Stimulated activated CD4-positive, alpha-beta T cell treated with anti-CD3 and anti-CD28 coated beads, Interleukin-15, amount 100 ng/mL, for 48 hours (primary cell): Measurements from ENCODE around the gene FAM24B.
"Not testable (repeated sequence)": the region's sequence is repeated elsewhere in the genome, so short reads cannot be mapped to it uniquely, and the experiment has no call there.

Source experiments
- DNase-seq, 2 donors: peaks; one replicate each; pipeline ENCODE4 v3.0.0-alpha.2; 2020; ENCODE audit warnings: low read depth in 2 of 2

Gene FAM24B

GRCh38 chr10:122859527-122859926 is 19.9 kb downstream of the FAM24B start:
- no peak for DNase-seq

DNA sequence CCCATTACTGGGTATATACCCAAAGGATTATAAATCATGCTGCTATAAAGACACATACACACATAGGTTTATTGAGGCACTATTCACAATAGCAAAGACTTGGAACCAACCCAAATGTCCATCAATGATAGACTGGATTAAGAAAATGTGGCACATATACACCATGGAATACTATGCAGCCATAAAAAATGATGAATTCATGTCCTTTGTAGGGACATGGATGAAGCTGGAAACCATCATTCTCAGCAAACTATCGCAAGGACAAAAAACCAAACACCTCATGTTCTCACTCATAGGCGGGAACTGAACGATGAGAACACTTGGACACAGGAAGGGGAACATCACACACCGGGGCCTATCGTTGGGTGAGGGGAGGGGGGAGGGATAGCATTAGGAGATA is 21.3 kb downstream of the FAM24B start:
- DNase-seq: not testable (repeated sequence)

DNA sequence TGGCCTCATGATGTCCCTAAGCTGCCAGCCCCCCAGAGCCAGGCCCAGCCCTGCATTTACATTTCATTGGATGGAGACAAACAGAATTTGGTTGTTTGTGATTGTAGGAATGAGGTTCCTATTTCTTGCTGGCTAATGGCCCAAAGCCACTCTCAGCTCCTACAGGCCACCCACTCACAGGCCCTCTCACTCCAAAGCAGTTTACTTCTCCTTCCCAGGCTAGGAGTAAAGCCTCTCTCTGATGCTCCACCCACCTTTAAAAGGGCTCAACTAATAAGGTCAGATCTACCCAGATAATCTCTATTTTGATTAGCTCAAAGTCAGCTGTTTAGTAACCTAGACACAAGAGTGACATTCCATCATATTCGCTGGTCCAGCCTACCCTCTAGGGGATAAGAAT is 22.5 kb downstream of the FAM24B start:
- DNase-seq: no peak

DNA sequence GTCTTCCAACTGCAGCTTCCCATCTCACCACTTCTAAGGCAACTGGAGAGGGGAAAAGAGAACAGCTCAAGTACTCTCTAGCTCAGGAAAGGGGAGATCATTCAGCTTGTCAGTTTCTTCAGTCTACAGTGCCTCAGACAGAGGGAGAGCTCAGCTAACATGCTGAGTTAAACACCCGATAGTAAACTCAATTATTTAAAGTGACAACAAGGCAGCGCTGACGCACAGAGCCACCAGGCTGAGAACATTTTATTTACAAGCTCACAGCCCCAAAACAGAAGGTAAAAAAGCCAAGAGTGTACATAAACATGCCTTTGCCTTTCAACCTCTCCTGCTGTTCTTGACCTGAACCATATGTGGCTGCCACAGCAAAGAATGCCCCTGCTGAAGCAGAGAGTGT is 23.6 kb downstream of the FAM24B start:
- DNase-seq: no peak

GRCh38 chr10:122854648-122855047 is 24.7 kb downstream of the FAM24B start:
- no peak for DNase-seq

- no peak for DNase-seq
These were observed 25.6 kb downstream of the FAM24B start for GRCh38 chr10:122853665-122854313.

DNA sequence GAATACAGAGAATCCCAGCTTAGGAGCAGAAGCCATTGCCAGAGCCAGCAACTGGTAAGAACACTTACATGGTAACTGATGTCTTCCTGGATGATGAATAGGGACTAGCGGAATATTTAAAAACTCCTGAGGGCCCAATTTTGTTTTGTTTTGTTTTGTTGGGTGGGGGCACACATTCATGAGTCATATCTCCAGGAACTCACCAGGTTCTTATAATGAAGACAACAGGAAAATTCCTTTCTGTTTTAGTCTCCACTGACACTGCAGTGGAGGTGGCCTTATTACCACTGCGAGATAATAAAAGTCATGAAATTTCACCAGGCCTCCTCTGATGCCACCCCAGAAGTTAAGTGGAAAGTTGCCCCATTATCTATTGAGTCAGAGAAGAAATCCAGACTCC is 27.1 kb downstream of the FAM24B start:
- DNase-seq: no peak

GRCh38 chr10:122850705-122851640 is 28.4 kb downstream of the FAM24B start:
- DNase-seq: no peak

DNA sequence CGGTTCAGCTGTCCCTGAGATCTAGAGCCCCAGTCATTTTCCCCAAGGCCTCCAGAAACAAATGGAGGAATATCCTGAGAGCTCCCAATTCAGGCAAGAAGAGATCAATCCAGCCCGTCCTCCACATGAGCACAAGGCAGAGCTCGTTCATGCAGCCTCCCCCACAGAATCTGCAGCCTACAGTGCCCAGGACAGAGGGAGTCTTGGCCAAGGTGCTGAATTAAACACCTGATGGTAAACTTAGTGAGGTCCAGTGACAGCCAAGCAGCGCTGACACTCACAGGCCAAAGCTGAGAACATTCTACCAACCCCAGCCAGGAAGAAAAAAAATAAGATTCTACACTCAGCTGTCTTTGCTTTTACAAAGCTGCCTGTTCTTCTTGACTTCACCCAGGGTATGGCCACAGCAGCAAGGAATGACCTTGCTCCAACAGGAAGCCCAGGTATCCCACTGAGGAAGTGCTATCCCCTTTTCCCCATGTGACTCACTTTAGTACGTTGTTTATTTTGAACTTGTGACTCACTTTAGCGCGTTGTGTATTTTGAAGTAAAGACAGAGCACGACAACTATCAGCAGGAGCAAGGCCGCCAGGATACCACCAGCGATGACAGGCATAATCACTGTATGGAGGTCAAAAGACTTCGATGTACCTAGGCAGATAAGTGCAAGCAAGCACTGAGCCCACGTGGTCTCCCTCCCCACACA is 29.3 kb downstream of the FAM24B start:
- DNase-seq: no peak

DNA sequence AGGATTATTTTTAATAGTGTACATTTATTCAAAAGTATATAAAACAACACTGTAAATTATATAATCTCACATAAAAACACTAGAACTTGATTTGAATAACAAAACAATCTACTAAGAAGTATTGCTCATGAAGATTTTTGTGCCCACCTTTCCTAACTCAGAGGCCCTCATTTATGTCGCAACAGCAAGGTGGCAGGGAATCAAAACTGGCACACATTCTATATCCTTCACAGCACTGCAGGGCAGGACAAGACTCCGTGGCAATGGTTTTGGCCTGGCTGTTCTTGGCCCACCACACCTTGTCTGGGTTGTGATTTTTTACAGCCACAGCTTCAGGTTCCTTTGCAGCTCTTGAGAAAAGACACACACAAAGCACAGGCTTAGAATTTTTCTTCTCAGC is 30.3 kb downstream of the FAM24B start:
- DNase-seq: no peak

GRCh38 chr10:122847782-122848604 is 31.4 kb downstream of the FAM24B start:
- no peak for DNase-seq

GRCh38 chr10:122845783-122846332 is 33.5 kb downstream of the FAM24B start, which contains the start of gene CUZD1:
TSS of gene CUZD1 (minus strand) at chr10:122845857. CDS start at chr10:122845843, 14 bp downstream.
- DNase-seq: no peak

DNA sequence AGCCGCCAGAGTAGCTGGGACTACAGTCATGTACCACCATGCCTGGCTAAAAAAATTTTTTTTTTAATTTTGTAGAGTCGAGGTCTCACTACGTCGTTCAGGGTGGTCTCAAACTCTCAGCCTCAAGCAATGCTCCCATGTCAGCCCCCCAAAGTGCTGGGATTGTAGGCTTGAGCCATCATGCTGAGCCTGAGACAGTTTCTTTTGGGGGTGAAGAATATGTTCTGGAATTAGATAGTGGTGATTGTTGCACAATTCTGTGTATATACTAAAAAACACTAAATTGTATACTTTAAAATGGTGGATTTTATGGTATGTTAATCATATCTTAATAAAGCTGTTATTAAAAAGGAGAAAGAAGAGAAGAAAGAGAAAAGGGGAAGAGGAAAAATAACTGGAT is 35.2 kb downstream of the FAM24B start:
- no peak for DNase-seq

DNA sequence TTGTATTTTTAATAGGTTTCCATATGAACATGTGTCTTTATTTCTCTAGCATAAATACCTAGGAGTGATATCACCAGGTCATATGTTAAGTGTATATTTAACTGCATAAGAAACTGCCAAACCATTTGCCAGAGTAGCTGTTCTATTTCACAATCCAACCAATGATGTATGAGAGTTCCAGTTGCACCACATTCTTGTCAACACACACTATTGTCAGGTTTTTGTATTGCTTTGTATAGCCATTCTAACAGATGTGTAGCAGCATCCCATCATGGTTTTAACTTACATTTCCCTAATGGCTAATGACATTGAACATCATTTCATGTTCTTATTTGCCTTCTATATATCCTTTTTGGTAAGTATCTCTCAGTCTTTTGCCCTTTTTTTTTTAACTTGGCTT is 37.8 kb downstream of the FAM24B start:
- DNase-seq: no peak

- no peak for DNase-seq
These were observed 39.9 kb downstream of the FAM24B start for GRCh38 chr10:122839505-122839904.

GRCh38 chr10:122838880-122839279 is 40.5 kb downstream of the FAM24B start:
- DNase-seq: no peak

DNA sequence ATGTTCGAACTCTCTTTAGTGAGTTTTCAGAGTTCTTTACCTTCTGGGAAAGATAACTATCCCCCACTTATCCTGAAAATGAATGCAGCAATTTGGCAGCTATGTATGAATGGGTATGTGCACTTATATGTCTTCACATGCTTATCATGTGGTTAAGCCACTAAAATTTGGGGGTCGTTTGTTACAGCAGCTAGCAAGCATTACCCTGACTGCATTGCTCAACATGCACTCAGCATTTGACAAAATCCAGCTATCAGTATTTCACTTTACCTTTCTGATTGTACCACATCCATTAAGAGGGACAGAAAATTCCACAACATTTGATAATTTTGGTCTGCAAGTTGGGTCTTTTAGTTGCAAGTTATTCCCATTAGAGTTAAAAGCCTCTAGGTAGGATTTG is 43.5 kb downstream of the FAM24B start:
- no peak for DNase-seq

DNA sequence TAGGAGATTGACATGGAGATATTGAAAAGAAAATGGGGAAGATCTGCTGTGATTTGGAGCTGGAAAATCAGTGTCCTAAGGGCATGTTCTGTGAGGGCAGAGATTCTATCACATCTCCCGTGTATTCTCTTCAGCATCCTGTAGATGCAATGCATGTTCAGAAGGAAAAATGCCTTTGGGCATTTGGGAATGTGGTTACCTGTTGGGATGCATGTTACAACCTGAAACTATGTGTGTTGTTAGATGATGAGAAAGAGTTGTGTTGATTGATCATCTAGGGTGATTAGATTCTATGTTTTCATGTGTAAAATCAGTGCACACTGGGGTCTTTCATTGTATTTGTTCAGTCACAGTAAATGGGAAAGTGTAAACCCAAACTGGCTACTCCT is 48.4 kb downstream of the FAM24B start:
- no peak for DNase-seq

GRCh38 chr10:122830273-122830964 is 49.0 kb downstream of the FAM24B start:
- DNase-seq: no peak

- DNase-seq: no peak
These were observed 49.9 kb downstream of the FAM24B start for GRCh38 chr10:122829454-122829853.
